HepG2 (cell line): Measurements from ENCODE around the gene LIMCH1. TPM values are rescaled to one million over a fixed set of nuclear protein-coding genes. Genes with fewer than 3 reads are reported as not detected.

Experiments used
- ATAC-seq: fragments of 200-7000 bp; cut with Tn5 transposase; 3 replicates; pipeline ENCODE4 v1.9.1; 2020; ENCODE audit warnings: mild to moderate bottlenecking, moderate library complexity
- BruUV-seq: library from RNA; stranded (reverse); fragments of 400-500 nt; replicated peaks from 2 replicates; lab custom pipeline; 2021; lab: Mats Ljungman, UMichigan
- CTCF ChIA-PET: fragments of 300-600 bp; formaldehyde crosslinking; extraction: SDS; loops from one replicate; lab custom pipeline; 2021; ENCODE audit warnings: low total read pairs, inconsistent platforms, low intra/inter-chr PET ratio; lab: Yijun Ruan, JAX
- POLR2A ChIA-PET: fragments of 350-600 bp; sonication (Branson Sonifier 250); formaldehyde crosslinking; loops from one replicate; lab custom pipeline; 2020; ENCODE audit warnings: antibody characterized with exemption, inconsistent platforms; lab: Yijun Ruan, JAX
- DNase-seq: peaks from one replicate; pipeline ENCODE4 v3.0.0-alpha.2; 2015; ENCODE audit warnings: low spot score
- FAIRE-seq: peaks from 3 replicates; lab custom pipeline; 2011; peaks lifted over from hg19 to GRCh38; lab: Jason Lieb, UNC
- H2AFZ ChIP-seq: one replicate; pipeline ENCODE4 v1.6.1; 2011; ENCODE audit warnings: low read length, inconsistent platforms
- H3K27ac ChIP-seq: fragments of 300-600 bp; 3 replicates; pipeline ENCODE4 v1.8.0; 2011; ENCODE audit warnings: mixed run types, mild to moderate bottlenecking, mixed read lengths, low read length, inconsistent platforms; ENCODE audit not compliant: insufficient read depth; ENCODE audit errors: extremely low read length
- H3K27me3 ChIP-seq, 2 experiments: fragments of 200-600 bp in 1 of 2; 2 replicates in 1 of 2; 3 replicates in 1 of 2; pipeline versions ENCODE4 v1.6.0 to v1.8.0; 2011; ENCODE audit warnings: low read length in 2 of 2, mild to moderate bottlenecking in 2 of 2, moderate library complexity in 2 of 2, inconsistent platforms in 1 of 2; ENCODE audit not compliant: insufficient read depth in 2 of 2, control insufficient read depth in 1 of 2
- H3K36me3 ChIP-seq, 2 experiments: fragments of 200-600 bp in 1 of 2; replicated peaks in 1 of 2; 2 replicates in 1 of 2; 3 replicates in 1 of 2; pipeline versions ENCODE4 v1.5.1 to v1.8.0; 2011; ENCODE audit warnings: low read length in 2 of 2, inconsistent platforms in 1 of 2; ENCODE audit not compliant: insufficient read depth in 2 of 2, control insufficient read depth in 1 of 2
- H3K4me1 ChIP-seq: 2 replicates; pipeline ENCODE4 v1.5.1; 2012; ENCODE audit warnings: low read length, inconsistent platforms; ENCODE audit not compliant: insufficient read depth
- H3K4me2 ChIP-seq: 2 replicates; pipeline ENCODE4 v1.6.0; 2011; ENCODE audit warnings: low read depth, low read length, inconsistent platforms
- H3K4me3 ChIP-seq, 3 experiments: fragments of 200-600 bp in 1 of 3; sonication (generic), shearing (Covaris generic) in 1 of 3; replicated peaks in 1 of 3; 2 replicates each; pipeline ENCODE4 v1.5.1; 2011 to 2016; ENCODE audit warnings: low read length in 3 of 3, inconsistent platforms in 2 of 3, low read depth in 2 of 3, mild to moderate bottlenecking in 2 of 3, control low read depth in 1 of 3, mixed read lengths in 1 of 3; ENCODE audit not compliant: insufficient read depth in 1 of 3
- H3K79me2 ChIP-seq: one replicate; pipeline ENCODE4 v1.6.1; 2011; ENCODE audit warnings: low read length, inconsistent platforms; ENCODE audit not compliant: insufficient read depth
- H3K9ac ChIP-seq: 2 replicates; pipeline ENCODE4 v1.6.0; 2011; ENCODE audit warnings: mild to moderate bottlenecking, low read depth, low read length, inconsistent platforms; ENCODE audit not compliant: insufficient read depth
- H3K9me3 ChIP-seq: 2 replicates; pipeline ENCODE4 v1.5.1; 2012; ENCODE audit warnings: mild to moderate bottlenecking, low read length
- H4K20me1 ChIP-seq: 2 replicates; pipeline ENCODE4 v1.6.0; 2011; ENCODE audit warnings: inconsistent platforms, mild to moderate bottlenecking, low read length, moderate library complexity; ENCODE audit not compliant: insufficient read depth
- CEBPG ChIP-seq: IDR thresholded peaks from 2 replicates; pipeline ENCODE4 v1.6.1; 2016
- PRDM4 ChIP-seq: sonication (generic); formaldehyde crosslinking; IDR thresholded peaks from 2 replicates; pipeline ENCODE4 v1.9.0; 2021; ENCODE audit warnings: missing genetic modification reagents, borderline replicate concordance
- SKIL ChIP-seq: sonication (generic); formaldehyde crosslinking; IDR thresholded peaks from 2 replicates; pipeline ENCODE4 v1.8.0; 2022; ENCODE audit warnings: missing genetic modification reagents, mild to moderate bottlenecking, moderate library complexity, borderline replicate concordance
- STAG1 ChIP-seq: sonication (generic); formaldehyde crosslinking; IDR thresholded peaks from 2 replicates; pipeline ENCODE4 v1.4.0; 2020; ENCODE audit warnings: missing genetic modification reagents
- TP53 ChIP-seq: sonication (generic); formaldehyde crosslinking; conservative IDR thresholded peaks from 2 replicates; pipeline ENCODE4 v1.4.0; 2020; ENCODE audit warnings: missing genetic modification reagents
- ZC3H13 ChIP-seq: sonication (generic); formaldehyde crosslinking; IDR thresholded peaks from 2 replicates; pipeline ENCODE4 v1.8.1; 2023; ENCODE audit warnings: mild to moderate bottlenecking, missing genetic modification reagents, moderate library complexity
- ZNF253 ChIP-seq: sonication (generic); formaldehyde crosslinking; IDR thresholded peaks from 2 replicates; pipeline ENCODE4 v1.8.0; 2022; ENCODE audit warnings: mild to moderate bottlenecking, missing genetic modification reagents, borderline replicate concordance
- WGBS: methylation state at CpG from one replicate; pipeline ENCODE4 v1.1.6; 2017; ENCODE audit warnings: low lambda C conversion rate; 5-methylcytosine and 5-hydroxymethylcytosine counted together
- in situ Hi-C: cut with HindIII; loops from 2 replicates; pipeline ENCODE4 v1.10.0; 2017; ENCODE audit warnings: low pct_unique_long_range_greater_than_20kb; ENCODE audit not compliant: extremely low pct_ligation_motif_present
- intact Hi-C: fragments of 100-400 bp; cut with micrococcal nuclease; formaldehyde crosslinking; loops from one replicate; pipeline ENCODE4 v1.10.0; 2022; ENCODE audit not compliant: unreplicated experiment
- polyA plus RNA-seq, 8 experiments: library from polyadenylated mRNA; depleted of rRNA in 3 of 8; stranded (reverse) in 7 of 8; unstranded in 1 of 8; fragments of >200 nt; fragmentation: Illumina TruSeq in 4 of 8; extraction: Trizol in 4 of 8; gene quantifications; 2 replicates each; pipeline versions ENCODE4 v1.2.1 to v1.2.3, GENCODE V29; 2011 to 2016; ENCODE audit warnings: low read depth in 4 of 8, missing spikeins in 1 of 8, mixed read lengths in 1 of 8; ENCODE audit not compliant: insufficient read depth in 1 of 8
- total RNA-seq, 5 experiments: library from RNA; depleted of rRNA; stranded (reverse); fragments of >200 nt; fragmentation: Illumina TruSeq; extraction: Trizol; gene quantifications; 2 replicates each; pipeline ENCODE4 v1.2.3, GENCODE V29; 2016; ENCODE audit warnings: low read depth in 1 of 5

LIMCH1 gene
- total and polyA plus RNA-seq, 2 of the 13 experiments (the other 11 are each of a cell fraction or from before 2014, with no cell fraction given), result 0.04 TPM; not detected in 1

- no peak for TF ChIP-seq PRDM4 (CRISPR knock-in tag)
- no peak for TF ChIP-seq ZC3H13 (CRISPR knock-in tag)
- no peak for TF ChIP-seq STAG1
Measured at GRCh38 chr4:41559940-41560516, 22.1 kb downstream of the LIMCH1 start (continued).

- H3K79me2 ChIP-seq, result no peaks in the 10 kb centered on the region
- intact Hi-C loops, result no loop called here
- 14% methylated on average over 3 of the region's 3 CpGs for WGBS
- H3K27me3 ChIP-seq, result no peaks in the 10 kb centered on the region; a peak in 1 of 5 replicates
- CTCF ChIA-PET, result no interaction called here
- no peak for DNase-seq
- H3K36me3 ChIP-seq, result no peaks in the 10 kb centered on the region
- no TSS peak for BruUV-seq
- ATAC-seq, result no peak
- H3K4me3 ChIP-seq, result no peak overlapping the region
- TF ChIP-seq SKIL (CRISPR knock-in tag), result no peak
- no peak for TF ChIP-seq ZNF253
- no peak for TF ChIP-seq CEBPG
- TF ChIP-seq TP53 (CRISPR knock-in tag), result no peak
- TF ChIP-seq, all 625 proteins: peak for 0
- no peak overlapping the region for H3K4me2 ChIP-seq
- no peak for FAIRE-seq
- in situ Hi-C loops, result no loop called here
- no peak overlapping the region for H2AFZ ChIP-seq
- H3K9me3 ChIP-seq, result no peaks in the 10 kb centered on the region
- no peak overlapping the region for H3K27ac ChIP-seq
- no peaks in the 10 kb centered on the region for H4K20me1 ChIP-seq
- POLR2A ChIA-PET, result no interaction called here
- no peak overlapping the region for H3K9ac ChIP-seq
- H3K4me1 ChIP-seq, result no peaks in the 10 kb centered on the region
Measured at GRCh38 chr4:41561244-41561643, 23.3 kb downstream of the LIMCH1 start.
